WTC11 (cell line): Measurements from ENCODE around the gene PREP.

Source experiments
- ATF1 ChIP-seq: sonication (generic); formaldehyde crosslinking; IDR thresholded peaks from 2 replicates; pipeline ENCODE4 v1.8.1; 2023; ENCODE audit warnings: mild to moderate bottlenecking, moderate library complexity, missing genetic modification reagents
- ETV6 ChIP-seq: sonication (generic); formaldehyde crosslinking; IDR thresholded peaks from 2 replicates; pipeline ENCODE4 v1.8.1; 2022; ENCODE audit warnings: mild to moderate bottlenecking, missing genetic modification reagents
- IRF2 ChIP-seq: sonication (generic); formaldehyde crosslinking; IDR thresholded peaks from 2 replicates; pipeline ENCODE4 v1.8.0; 2022; ENCODE audit warnings: low read depth, missing genetic modification reagents, borderline replicate concordance
- KAT7 ChIP-seq: sonication (generic); formaldehyde crosslinking; IDR thresholded peaks from 2 replicates; pipeline ENCODE4 v1.8.1; 2023; ENCODE audit warnings: missing genetic modification reagents, mild to moderate bottlenecking, borderline replicate concordance
- MXD4 ChIP-seq: fragments of 250-450 bp; sonication (Bioruptor Pico); IDR thresholded peaks from 2 replicates; pipeline ENCODE4 v1.8.0; 2021; ENCODE audit warnings: mild to moderate bottlenecking, moderate library complexity, borderline replicate concordance
- TF ChIP-seq, protein P1 (sequence below): sonication (generic); formaldehyde crosslinking; IDR thresholded peaks from 2 replicates; pipeline ENCODE4 v1.8.1; 2023; ENCODE audit warnings: mild to moderate bottlenecking, missing genetic modification reagents
- TF ChIP-seq, protein P2 (sequence below): sonication (generic); formaldehyde crosslinking; IDR thresholded peaks from 2 replicates; pipeline ENCODE4 v1.8.1; 2022; ENCODE audit warnings: low read depth, missing genetic modification reagents, borderline replicate concordance
- TF ChIP-seq, protein P3 (sequence below): fragments of 200-600 bp; IDR thresholded peaks from 2 replicates; pipeline ENCODE4 v1.8.0; 2022; ENCODE audit warnings: antibody characterized with exemption
- TF ChIP-seq, protein P4 (sequence below): sonication (generic); formaldehyde crosslinking; IDR thresholded peaks from 2 replicates; pipeline ENCODE4 v1.8.1; 2023; ENCODE audit warnings: mild to moderate bottlenecking, missing genetic modification reagents, moderate library complexity
- TF ChIP-seq, protein P5 (sequence below): sonication (generic); formaldehyde crosslinking; conservative IDR thresholded peaks from 2 replicates; pipeline ENCODE4 v1.8.1; 2022; ENCODE audit warnings: mild to moderate bottlenecking, missing genetic modification reagents

DNA sequence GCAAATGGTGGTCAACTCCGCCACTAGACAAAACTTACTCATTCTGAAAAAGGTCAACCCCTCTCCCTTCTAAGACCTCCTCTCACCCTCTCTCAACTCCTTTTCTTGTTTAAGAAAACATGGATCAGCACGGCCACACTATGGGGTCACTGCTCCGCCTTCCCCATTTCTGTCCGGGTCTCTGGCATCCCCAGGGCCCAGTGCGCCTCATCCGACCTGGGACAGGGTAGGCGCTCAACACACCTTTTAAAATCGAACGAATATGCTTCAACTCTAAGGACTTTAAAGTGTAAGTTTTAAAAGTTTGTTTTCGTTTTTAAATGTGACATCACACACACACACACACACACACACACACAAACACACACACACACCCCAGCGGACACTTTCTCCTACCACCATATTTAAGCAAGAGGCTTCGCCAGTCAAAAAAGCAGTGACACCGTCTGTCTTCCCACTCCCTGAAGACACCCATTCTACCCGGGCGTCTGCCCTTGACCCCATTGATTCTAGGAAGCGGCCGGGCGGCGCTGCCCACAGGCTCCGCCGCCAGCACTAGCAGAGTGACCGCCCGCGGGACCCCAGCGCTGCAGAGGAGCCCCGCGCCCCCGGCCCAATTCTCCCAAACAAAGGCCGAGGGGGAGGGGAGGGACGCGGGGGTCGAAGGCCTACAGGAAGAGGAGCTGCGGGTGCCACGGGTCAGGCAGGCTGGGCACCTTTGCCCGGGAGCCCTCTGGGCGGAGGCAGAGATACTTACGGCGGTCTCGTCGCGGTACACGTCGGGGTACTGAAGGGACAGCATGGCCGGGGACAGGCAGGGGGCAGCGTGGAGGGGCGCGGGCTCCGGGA lies 568 bp downstream of the PREP start:
- TF ChIP-seq ETV6 (CRISPR knock-in tag) (no peak), MXD4 (no peak), IRF2 (CRISPR knock-in tag) (no peak), KAT7 (CRISPR knock-in tag) (no peak), ATF1 (CRISPR knock-in tag) (no peak)
- TF ChIP-seq, protein P1, sequence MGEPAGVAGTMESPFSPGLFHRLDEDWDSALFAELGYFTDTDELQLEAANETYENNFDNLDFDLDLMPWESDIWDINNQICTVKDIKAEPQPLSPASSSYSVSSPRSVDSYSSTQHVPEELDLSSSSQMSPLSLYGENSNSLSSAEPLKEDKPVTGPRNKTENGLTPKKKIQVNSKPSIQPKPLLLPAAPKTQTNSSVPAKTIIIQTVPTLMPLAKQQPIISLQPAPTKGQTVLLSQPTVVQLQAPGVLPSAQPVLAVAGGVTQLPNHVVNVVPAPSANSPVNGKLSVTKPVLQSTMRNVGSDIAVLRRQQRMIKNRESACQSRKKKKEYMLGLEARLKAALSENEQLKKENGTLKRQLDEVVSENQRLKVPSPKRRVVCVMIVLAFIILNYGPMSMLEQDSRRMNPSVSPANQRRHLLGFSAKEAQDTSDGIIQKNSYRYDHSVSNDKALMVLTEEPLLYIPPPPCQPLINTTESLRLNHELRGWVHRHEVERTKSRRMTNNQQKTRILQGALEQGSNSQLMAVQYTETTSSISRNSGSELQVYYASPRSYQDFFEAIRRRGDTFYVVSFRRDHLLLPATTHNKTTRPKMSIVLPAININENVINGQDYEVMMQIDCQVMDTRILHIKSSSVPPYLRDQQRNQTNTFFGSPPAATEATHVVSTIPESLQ (CRISPR knock-in tag), result no peak
- TF ChIP-seq, protein P2, sequence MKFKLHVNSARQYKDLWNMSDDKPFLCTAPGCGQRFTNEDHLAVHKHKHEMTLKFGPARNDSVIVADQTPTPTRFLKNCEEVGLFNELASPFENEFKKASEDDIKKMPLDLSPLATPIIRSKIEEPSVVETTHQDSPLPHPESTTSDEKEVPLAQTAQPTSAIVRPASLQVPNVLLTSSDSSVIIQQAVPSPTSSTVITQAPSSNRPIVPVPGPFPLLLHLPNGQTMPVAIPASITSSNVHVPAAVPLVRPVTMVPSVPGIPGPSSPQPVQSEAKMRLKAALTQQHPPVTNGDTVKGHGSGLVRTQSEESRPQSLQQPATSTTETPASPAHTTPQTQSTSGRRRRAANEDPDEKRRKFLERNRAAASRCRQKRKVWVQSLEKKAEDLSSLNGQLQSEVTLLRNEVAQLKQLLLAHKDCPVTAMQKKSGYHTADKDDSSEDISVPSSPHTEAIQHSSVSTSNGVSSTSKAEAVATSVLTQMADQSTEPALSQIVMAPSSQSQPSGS (CRISPR knock-in tag), result no peak
- TF ChIP-seq, protein P3, sequence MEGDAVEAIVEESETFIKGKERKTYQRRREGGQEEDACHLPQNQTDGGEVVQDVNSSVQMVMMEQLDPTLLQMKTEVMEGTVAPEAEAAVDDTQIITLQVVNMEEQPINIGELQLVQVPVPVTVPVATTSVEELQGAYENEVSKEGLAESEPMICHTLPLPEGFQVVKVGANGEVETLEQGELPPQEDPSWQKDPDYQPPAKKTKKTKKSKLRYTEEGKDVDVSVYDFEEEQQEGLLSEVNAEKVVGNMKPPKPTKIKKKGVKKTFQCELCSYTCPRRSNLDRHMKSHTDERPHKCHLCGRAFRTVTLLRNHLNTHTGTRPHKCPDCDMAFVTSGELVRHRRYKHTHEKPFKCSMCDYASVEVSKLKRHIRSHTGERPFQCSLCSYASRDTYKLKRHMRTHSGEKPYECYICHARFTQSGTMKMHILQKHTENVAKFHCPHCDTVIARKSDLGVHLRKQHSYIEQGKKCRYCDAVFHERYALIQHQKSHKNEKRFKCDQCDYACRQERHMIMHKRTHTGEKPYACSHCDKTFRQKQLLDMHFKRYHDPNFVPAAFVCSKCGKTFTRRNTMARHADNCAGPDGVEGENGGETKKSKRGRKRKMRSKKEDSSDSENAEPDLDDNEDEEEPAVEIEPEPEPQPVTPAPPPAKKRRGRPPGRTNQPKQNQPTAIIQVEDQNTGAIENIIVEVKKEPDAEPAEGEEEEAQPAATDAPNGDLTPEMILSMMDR, result no peak
- TF ChIP-seq, protein P4, sequence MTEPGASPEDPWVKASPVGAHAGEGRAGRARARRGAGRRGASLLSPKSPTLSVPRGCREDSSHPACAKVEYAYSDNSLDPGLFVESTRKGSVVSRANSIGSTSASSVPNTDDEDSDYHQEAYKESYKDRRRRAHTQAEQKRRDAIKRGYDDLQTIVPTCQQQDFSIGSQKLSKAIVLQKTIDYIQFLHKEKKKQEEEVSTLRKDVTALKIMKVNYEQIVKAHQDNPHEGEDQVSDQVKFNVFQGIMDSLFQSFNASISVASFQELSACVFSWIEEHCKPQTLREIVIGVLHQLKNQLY (CRISPR knock-in tag), result no peak
- TF ChIP-seq, protein P5, sequence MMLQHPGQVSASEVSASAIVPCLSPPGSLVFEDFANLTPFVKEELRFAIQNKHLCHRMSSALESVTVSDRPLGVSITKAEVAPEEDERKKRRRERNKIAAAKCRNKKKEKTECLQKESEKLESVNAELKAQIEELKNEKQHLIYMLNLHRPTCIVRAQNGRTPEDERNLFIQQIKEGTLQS (CRISPR knock-in tag), result no peak
